AG10803 (cell line): ENCODE results near the gene SCN7A.
"Not testable (repeated sequence)": the region's sequence is repeated elsewhere in the genome, so short reads cannot be mapped to it uniquely, and the experiment has no call there.

Source experiments
- DNase-seq: peaks from one replicate; pipeline ENCODE4 v3.0.0; 2010; ENCODE audit warnings: low read depth
- H3K4me3 ChIP-seq: 2 replicates; pipeline ENCODE4 v1.5.1; 2011; ENCODE audit warnings: mild to moderate bottlenecking, low read length, control low read depth
- CTCF ChIP-seq: conservative IDR thresholded peaks from 2 replicates; pipeline ENCODE4 v1.5.1; 2011; ENCODE audit warnings: mild to moderate bottlenecking, low read length, control low read depth, inconsistent platforms

SCN7A gene

GRCh38 chr2:166485558-166486178 is 8.4 kb downstream of the SCN7A start:
- DNase-seq = no peak
- no peak overlapping the region for H3K4me3 ChIP-seq
- no peak for TF ChIP-seq CTCF

DNA sequence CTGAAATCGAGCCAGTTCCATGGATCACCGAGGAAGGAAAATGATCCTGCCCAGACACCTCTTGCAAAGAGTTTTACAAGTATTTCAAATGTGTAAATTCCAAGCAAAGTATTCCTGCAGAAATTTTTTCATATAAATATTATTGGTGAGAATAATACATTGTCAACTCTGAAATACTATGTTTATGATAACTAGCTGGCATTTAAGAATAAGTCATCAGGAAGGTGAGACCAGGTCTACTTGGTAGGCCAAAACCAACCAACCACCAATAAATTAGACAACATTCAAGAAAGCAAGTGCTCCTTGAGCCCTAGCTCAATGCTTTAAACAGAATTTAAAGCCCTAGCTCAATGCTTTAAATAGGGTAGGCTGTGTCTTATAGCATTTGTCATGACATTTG is 21.7 kb downstream of the SCN7A start:
- no peak for DNase-seq
- no peak overlapping the region for H3K4me3 ChIP-seq
- no peak for TF ChIP-seq CTCF

DNA sequence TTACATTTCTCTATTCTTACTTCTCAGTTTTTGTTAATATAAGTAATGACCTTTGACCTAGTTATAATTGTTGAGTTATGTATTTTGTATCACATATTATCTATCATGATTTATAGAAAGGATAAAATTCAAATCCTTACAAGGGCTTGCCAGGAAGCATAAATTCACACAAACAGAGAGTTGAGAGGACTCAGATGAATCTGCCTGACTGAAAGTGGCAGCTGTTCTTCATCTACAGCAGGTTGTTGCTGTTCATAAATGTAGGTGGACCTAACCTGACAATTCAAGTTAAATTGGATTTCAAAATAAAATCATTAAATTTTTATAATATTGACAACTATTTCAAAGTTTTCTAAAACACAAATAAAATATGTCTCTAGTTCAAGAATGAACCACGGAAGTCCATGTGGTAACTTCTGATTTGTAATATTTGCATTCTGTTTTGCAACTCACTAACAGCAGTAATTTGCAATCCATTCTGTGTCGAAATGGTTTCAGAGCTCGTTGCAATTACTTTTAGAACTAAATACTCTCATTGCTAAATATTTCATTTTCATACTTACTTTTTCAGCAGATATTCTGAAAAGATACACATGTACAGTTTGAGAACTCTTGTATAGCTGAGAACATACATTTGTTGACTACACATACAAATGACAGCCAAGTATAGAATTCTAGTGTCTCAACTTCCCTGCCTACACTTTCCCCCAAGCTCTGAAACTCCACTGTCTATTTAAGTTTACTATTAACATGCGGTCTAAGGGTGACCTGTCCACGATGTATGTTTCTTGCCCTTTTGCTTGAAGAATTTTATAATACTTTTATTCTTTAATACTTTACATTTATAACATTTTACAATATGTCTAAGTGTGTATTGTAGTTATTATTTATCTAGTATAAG is 25.7 kb downstream of the SCN7A start:
- H3K4me3 ChIP-seq = no peak overlapping the region
- peak; percentile 20 for DNase-seq
- no peak for TF ChIP-seq CTCF

GRCh38 chr2:166464187-166464586 is 29.9 kb downstream of the SCN7A start:
- DNase-seq = no peak
- TF ChIP-seq CTCF = no peak
- H3K4me3 ChIP-seq = no peak overlapping the region

GRCh38 chr2:166463640-166464039 is 30.4 kb downstream of the SCN7A start:
- H3K4me3 ChIP-seq = no peak overlapping the region
- no peak for TF ChIP-seq CTCF
- DNase-seq = no peak

DNA sequence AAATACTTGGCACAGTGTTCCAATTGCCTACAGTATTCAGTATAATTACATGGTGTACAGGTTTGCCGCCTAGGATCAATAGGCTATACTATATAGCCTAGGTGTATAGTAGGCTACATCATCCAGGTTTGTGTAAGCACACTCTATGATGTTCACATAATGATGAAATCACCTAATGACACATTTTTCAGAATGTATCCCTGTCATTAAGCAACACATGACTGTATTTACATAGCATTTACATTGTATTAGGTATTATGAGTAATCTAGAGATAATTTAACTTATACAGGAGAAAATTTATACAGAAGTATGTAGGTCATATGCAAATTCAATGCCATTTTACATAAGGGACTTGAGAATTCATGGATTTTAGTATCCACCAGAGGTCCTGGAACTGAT is 35.4 kb downstream of the SCN7A start:
- no peak overlapping the region for H3K4me3 ChIP-seq
- DNase-seq = no peak
- TF ChIP-seq CTCF = no peak

GRCh38 chr2:166455823-166456222 is 38.2 kb downstream of the SCN7A start:
- H3K4me3 ChIP-seq, DNase-seq: not testable (repeated sequence)
